HG02884 (cell line): ENCODE measurements around the gene KDM4C.

Experiments used
- ATAC-seq: cut with Tn5 transposase; IDR thresholded peaks from one replicate; pipeline ENCODE4 v1.9.1; 2021; ENCODE audit warnings: mild to moderate bottlenecking, moderate library complexity; ENCODE audit not compliant: unreplicated experiment

KDM4C gene

DNA sequence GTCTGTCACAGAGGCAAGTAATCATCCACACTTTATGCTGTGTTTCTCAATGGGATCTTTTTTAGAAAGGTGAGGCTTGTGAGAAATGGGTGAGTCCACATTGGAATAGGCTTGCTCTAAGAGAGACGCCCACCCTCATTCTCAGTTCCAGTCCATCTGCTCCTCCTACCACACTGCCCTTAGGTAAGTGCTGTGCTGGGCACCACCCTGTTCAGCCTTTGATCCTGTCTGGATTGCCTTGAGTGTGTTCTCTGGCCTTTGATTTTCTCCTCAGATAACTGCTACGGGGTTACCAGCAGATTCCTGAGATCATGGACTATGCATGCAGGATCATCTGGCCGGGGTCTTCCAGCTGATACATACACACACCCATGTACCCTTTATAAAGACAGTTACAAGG is 328.6 kb downstream of the KDM4C start:
- no peak for ATAC-seq

GRCh38 chr9:7088611-7089010 is 330.8 kb downstream of the KDM4C start:
- ATAC-seq, result no peak

GRCh38 chr9:7089406-7090193 is 331.8 kb downstream of the KDM4C start:
- ATAC-seq, result no peak

DNA sequence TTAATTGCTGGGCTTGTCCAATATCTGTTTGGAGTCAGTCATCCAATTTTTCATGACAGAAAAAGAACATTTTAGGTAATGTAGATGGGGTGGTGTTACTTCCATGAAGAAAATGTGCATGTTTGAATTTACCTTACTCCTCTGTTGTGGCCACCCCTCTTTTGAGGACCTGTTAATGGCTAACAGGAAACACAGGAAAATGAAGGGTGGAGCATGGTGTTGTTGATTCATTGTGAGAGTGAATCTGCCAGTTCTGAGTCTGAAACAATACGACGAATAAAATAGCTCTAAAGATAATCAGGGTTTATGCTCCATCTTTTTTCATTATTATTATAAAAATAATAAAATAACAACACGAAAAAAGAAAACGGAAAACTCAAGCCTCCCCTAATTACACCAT is 335.3 kb downstream of the KDM4C start:
- no peak for ATAC-seq

DNA sequence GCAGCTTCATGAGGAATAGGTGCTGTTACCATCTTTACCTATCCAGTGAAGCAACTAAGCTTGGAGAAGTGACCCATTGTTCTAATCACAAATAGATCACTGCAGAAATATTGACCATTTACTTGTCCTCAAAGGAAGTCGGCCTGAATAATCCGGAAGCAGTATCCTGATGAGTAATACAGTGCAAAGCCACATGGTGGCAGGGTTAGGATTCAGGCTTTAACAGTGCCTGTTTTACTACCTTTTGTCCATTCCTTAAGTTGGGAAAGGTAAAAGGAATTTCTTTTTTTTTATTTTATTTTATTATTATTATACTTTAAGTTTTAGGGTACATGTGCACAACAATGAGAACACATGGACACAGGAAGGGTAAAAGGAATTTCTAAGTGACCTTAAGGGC is 336.3 kb downstream of the KDM4C start:
- ATAC-seq, result no peak

GRCh38 chr9:7094576-7094975 is 336.8 kb downstream of the KDM4C start:
- no peak for ATAC-seq

GRCh38 chr9:7095058-7095457 is 337.3 kb downstream of the KDM4C start:
- ATAC-seq, result no peak

GRCh38 chr9:7097040-7097715 is 339.4 kb downstream of the KDM4C start:
- ATAC-seq, result no peak

GRCh38 chr9:7097785-7098752 is 340.3 kb downstream of the KDM4C start:
- no peak for ATAC-seq

GRCh38 chr9:7103367-7103766 is 345.6 kb downstream of the KDM4C start:
- ATAC-seq, result no peak

DNA sequence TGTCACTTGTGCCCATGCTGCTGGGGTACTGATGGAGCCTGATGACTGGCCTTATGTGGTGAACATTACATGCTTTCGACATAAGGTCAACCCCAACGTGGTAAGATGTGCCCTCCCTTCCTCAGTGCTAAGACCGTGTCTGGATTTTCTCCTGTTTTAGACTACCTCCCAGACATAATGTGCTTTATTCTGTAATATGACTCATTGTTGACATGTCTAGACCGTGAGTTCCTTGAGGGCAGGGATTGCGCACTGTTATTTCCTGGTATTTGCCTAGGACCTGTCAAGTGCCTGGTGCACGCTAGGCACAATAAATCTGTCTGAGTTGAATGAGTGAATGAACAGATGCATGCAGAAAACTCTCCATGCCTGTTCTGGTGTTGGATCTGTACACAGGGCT is 346.0 kb downstream of the KDM4C start:
- no peak for ATAC-seq

GRCh38 chr9:7104625-7105024 is 346.9 kb downstream of the KDM4C start:
- ATAC-seq, result no peak

GRCh38 chr9:7105095-7105494 is 347.3 kb downstream of the KDM4C start:
- no peak for ATAC-seq

DNA sequence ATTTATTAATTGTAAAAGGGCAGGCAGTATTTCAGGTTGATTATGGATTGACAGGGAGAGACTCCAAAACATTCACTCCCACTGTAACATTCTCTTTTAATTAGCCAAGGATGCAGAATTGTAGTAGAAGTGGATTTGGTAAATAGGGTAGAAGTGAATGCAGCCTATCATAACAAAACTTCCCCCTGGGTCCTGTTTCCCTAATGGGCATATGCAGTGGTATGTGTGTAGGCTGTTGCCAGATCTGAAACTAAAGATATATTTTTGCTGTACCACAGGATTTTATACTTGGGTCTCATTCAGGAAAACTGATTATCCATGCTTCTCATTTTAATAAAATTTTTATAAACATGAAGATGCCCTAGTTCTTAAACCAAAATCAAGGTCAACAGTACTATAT is 351.2 kb downstream of the KDM4C start:
- no peak for ATAC-seq

DNA sequence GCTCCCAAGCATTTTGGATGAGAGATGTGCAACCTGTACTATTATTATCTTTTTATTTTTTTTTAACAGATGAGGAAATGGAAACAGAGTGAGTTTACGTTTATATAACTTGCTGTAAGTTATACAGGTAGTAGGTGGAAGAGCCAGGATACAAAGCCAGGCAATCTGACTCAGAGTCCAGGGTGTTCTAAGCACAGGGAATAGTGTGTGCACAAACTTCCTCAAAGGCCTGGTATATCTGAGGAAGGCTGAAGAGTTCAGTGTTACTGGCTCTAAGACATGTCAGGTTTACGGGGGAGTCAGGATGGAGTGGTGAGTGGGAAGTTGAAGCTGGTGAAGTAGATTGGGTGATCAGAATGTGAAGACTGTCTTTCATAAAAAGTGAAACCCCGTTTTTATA is 353.6 kb downstream of the KDM4C start:
- ATAC-seq, result no peak

- no peak for ATAC-seq
These were observed 357.8 kb downstream of the KDM4C start for GRCh38 chr9:7115606-7116005.

DNA sequence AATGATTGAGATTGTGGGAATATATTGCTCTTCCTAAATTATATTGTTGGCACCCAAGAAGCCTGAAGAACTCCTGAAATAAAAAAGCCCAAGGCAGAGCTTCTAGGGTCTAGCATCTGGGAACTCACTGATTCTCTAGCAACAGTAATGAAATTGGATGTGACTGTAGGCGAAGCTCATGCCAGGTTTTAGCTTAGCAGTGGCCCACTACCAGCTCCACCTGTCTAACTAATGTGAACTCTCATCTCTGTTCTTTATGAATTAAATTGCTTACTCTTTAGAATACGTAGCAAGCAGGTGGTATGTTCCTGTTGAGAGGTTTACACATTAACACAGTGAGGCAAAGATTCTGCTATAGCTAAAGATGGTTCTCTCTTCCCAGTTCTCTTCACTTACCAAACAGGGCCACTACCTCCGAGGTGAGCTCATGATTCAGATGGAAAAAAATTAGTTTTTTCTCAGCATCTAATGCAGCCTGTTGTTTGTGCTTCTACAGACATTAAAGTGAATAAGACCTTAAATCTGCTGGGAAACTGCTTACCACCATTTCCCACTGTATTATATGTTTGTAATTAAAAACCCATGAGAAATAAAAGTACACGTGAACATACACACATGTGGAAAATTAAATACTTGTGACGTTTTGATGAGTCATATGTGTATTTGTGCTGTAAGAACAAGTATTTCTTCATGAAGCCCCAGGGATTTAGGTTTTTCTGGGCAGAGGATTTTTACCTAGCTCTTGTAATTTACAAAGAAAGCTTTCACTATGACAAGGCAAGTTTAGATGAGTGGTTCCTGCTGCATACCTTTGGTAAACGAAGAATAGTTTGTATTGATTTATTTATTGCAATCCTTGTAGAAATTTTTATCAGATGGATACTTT is 360.1 kb downstream of the KDM4C start:
- ATAC-seq, result peak; percentile 74

GRCh38 chr9:7118633-7119032 is 360.9 kb downstream of the KDM4C start:
- peak; percentile 45 for ATAC-seq

DNA sequence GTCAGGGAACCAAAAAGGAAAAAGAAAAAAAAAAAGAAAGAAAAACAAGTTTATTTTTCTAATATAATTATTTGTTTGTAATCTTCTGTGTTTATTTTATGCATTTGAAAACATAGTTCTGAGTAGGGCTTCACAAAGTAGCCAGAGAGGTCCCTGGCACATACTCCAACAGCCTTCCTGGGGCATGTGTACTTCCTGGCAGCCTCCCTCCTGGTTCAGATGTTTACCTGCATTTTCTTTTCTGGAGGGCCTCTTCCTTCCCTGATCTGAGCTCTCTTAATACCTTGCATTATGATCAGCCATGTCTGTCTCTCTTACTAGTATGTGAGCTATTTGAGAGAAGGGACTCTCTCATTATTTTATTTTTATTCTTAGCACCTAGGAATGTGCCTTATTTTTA is 361.8 kb downstream of the KDM4C start:
- no peak for ATAC-seq

- no peak for ATAC-seq
These were observed 363.3 kb downstream of the KDM4C start for GRCh38 chr9:7121055-7121454.
